Smooth muscle cell (in vitro differentiated cells): Measurements from ENCODE around the gene ETFB. TPM values are rescaled to one million over a fixed set of nuclear protein-coding genes. Genes with fewer than 3 reads are reported as not detected.

Experiments
- DNase-seq: peaks from one replicate; lab custom pipeline; 2025; ENCODE audit not compliant: unreplicated experiment; lab: John Stamatoyannopoulos, UW
- H2AFZ ChIP-seq: fragments of 200-600 bp; sonication (generic); 2 replicates; pipeline ENCODE4 v1.6.0; 2016; ENCODE audit warnings: antibody characterized with exemption, low read depth, mild to moderate bottlenecking
- H3F3A ChIP-seq: fragments of 200-600 bp; sonication (generic); 2 replicates; pipeline ENCODE4 v1.6.0; 2017; ENCODE audit warnings: antibody characterized with exemption, low read depth
- H3K27ac ChIP-seq: fragments of 200-600 bp; sonication (generic); 2 replicates; pipeline ENCODE4 v1.5.1; 2016; ENCODE audit warnings: low read depth, mild to moderate bottlenecking
- H3K27me3 ChIP-seq: fragments of 200-600 bp; sonication (generic); 2 replicates; pipeline ENCODE4 v1.6.1; 2016; ENCODE audit warnings: low read depth, mild to moderate bottlenecking
- H3K36me3 ChIP-seq: fragments of 200-600 bp; sonication (generic); 2 replicates; pipeline ENCODE4 v1.5.1; 2016; ENCODE audit warnings: low read depth
- H3K4me1 ChIP-seq: fragments of 200-600 bp; sonication (generic); 2 replicates; pipeline ENCODE4 v1.5.1; 2016; ENCODE audit warnings: low read depth
- H3K4me2 ChIP-seq: fragments of 200-600 bp; sonication (generic); 2 replicates; pipeline ENCODE4 v1.6.0; 2016; ENCODE audit warnings: mild to moderate bottlenecking
- H3K4me3 ChIP-seq: fragments of 200-600 bp; sonication (generic); 2 replicates; pipeline ENCODE4 v1.5.1; 2016; ENCODE audit warnings: mild to moderate bottlenecking
- H3K79me2 ChIP-seq: fragments of 200-600 bp; sonication (generic); 2 replicates; pipeline ENCODE4 v1.6.0; 2016; ENCODE audit warnings: low read depth, mild to moderate bottlenecking
- H3K9ac ChIP-seq: fragments of 200-600 bp; sonication (generic); 2 replicates; pipeline ENCODE4 v1.6.0; 2016; ENCODE audit warnings: low read depth
- H3K9me3 ChIP-seq: fragments of 200-600 bp; sonication (generic); replicated peaks from 2 replicates; pipeline ENCODE4 v1.5.1; 2016; ENCODE audit warnings: low read depth
- H4K20me1 ChIP-seq: fragments of 200-600 bp; sonication (generic); 2 replicates; pipeline ENCODE4 v1.6.0; 2016; ENCODE audit warnings: low read depth
- CTCF ChIP-seq: fragments of 200-600 bp; sonication (generic); IDR thresholded peaks from 2 replicates; pipeline ENCODE4 v1.5.1; 2017; ENCODE audit warnings: borderline replicate concordance, mild to moderate bottlenecking, antibody characterized with exemption; ENCODE audit not compliant: insufficient read depth, poor library complexity, severe bottlenecking
- WGBS: methylation state at CpG from one replicate; pipeline ENCODE4 v1.1.7; 2016; ENCODE audit warnings: low lambda C conversion rate; 5-methylcytosine and 5-hydroxymethylcytosine counted together
- polyA plus RNA-seq: library from polyadenylated mRNA; unstranded; fragments of >200 nt; fragmentation: Nextera tagmentation; extraction: Ambion mirVana; gene quantifications from 2 replicates; pipeline ENCODE4 v1.2.1, GENCODE V29; 2016
- total RNA-seq: library from RNA; depleted of rRNA; stranded (reverse); fragments of >200 nt; gene quantifications from 2 replicates; pipeline ENCODE4 v1.2.3, GENCODE V29; 2014

ETFB gene
- total and polyA plus RNA-seq, 2 experiments from 2014 or later, result 51.1 to 94.5 TPM

DNA sequence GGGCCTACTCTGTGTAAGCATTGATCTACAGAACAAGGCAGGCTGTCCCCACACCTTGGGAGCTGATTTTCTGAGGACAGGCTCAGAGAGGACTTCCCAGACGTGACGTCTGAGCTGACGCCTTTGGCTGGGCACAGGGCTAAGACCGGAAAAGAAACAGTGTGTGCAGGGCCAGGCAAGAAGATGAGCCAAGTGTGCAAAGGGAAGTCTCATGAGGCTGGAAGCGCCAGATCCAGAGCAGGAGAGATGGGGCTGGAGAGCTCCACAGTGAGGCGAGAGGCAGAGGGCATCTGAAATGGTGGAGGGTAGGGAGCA is 42.1 kb downstream of the ETFB start:
- Histone ChIP-seq H3K79me2 (no peaks in the 10 kb centered on the region), H2AFZ (no peak overlapping the region), H3K36me3 (no peaks in the 10 kb centered on the region), H4K20me1 (no peaks in the 10 kb centered on the region), H3F3A (no peaks in the 10 kb centered on the region), H3K4me3 (no peak overlapping the region), H3K9ac (no peak overlapping the region), H3K27ac (no peak overlapping the region), H3K4me2 (no peak overlapping the region), H3K27me3 (no peaks in the 10 kb centered on the region), H3K4me1 (no peaks in the 10 kb centered on the region), H3K9me3 (no peaks in the 10 kb centered on the region)
- DNase-seq, result no peak
- 92% methylated on average over 6 of the region's 6 CpGs for WGBS
- TF ChIP-seq CTCF, result no peak

DNA sequence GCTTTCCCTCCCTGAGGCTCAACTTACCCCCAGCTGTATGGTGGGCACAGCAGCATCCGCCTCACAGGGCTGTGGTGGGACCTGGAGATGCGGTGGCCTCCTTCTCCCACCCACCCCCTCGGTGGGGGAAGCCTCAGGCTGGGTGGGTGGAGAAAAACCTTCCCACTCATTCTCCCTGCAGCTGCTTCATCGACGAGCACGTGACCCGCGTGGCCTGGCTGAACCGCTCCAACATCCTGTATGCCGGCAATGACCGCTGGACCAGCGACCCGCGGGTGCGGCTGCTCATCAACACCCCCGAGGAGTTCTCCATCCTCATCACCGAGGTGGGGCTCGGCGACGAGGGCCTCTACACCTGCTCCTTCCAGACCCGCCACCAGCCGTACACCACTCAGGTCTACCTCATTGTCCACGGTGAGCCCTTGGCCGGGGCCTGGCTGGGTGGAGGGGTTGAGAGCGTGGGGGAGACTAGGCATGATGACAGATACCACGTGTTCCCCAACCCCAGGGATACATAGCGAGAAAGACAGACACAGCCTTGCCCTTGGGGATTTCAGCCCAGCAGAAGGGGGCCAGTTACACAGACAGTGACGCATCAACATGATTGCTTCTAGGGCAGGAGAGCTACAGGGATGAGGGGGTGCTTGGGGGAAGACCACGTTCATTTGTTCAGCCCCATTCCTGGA is 42.6 kb downstream of the ETFB start:
- no peak for DNase-seq
- Histone ChIP-seq H3K9me3 (no peaks in the 10 kb centered on the region), H3K36me3 (no peaks in the 10 kb centered on the region), H3K4me3 (no peak overlapping the region), H3K27me3 (no peaks in the 10 kb centered on the region), H3K27ac (no peak overlapping the region), H3K4me1 (no peaks in the 10 kb centered on the region), H3K4me2 (no peak overlapping the region), H3K9ac (no peak overlapping the region), H3K79me2 (no peaks in the 10 kb centered on the region), H4K20me1 (no peaks in the 10 kb centered on the region), H3F3A (no peaks in the 10 kb centered on the region), H2AFZ (no peak overlapping the region)
- no peak for TF ChIP-seq CTCF
- 94% methylated on average over 29 of the region's 29 CpGs for WGBS

GRCh38 chr19:51321799-51322198 is 44.4 kb downstream of the ETFB start:
- no peaks in the 10 kb centered on the region for H3F3A ChIP-seq
- no peak overlapping the region for H3K4me3 ChIP-seq
- H3K9ac ChIP-seq, result no peak overlapping the region
- H3K36me3 ChIP-seq, result no peaks in the 10 kb centered on the region
- no peak for DNase-seq
- no peaks in the 10 kb centered on the region for H3K79me2 ChIP-seq
- H4K20me1 ChIP-seq, result no peaks in the 10 kb centered on the region
- no peaks in the 10 kb centered on the region for H3K27me3 ChIP-seq
- no peaks in the 10 kb centered on the region for H3K9me3 ChIP-seq
- no peak for TF ChIP-seq CTCF
- no peak overlapping the region for H2AFZ ChIP-seq
- no peaks in the 10 kb centered on the region for H3K4me1 ChIP-seq
- WGBS, result 88% methylated on average over 14 of the region's 14 CpGs
- H3K27ac ChIP-seq, result no peak overlapping the region
- H3K4me2 ChIP-seq, result no peak overlapping the region

DNA sequence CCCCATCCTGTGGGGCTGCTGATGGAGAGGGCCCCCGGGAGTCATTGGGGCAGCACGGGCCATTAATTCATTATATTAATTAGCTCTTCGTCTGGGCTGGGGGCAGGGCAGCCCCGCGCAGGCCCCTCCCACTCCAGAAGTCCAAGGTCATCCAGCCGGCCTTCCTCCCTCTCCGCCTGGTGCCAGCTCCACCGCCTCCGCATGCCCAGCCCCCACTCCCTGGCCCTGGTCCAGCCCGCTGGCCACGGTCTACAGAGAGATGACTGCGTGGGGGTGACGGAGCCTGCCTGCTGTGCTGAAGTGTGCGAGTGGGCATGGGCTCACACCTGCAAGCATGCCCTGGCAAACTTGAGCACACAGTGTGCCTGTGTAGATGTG is 45.9 kb downstream of the ETFB start:
- Histone ChIP-seq H3F3A (no peaks in the 10 kb centered on the region), H3K4me1 (no peaks in the 10 kb centered on the region), H3K27ac (no peak overlapping the region), H3K79me2 (no peaks in the 10 kb centered on the region), H2AFZ (no peak overlapping the region), H3K9me3 (no peaks in the 10 kb centered on the region), H3K27me3 (no peaks in the 10 kb centered on the region), H4K20me1 (no peaks in the 10 kb centered on the region), H3K4me3 (no peak overlapping the region), H3K36me3 (no peaks in the 10 kb centered on the region), H3K4me2 (no peak overlapping the region), H3K9ac (no peak overlapping the region)
- WGBS, result 59% methylated on average over 14 of the region's 14 CpGs
- DNase-seq, result no peak
- TF ChIP-seq CTCF, result no peak
